B cell (primary cell): ENCODE results near the gene LCOR. TPM values are rescaled to one million over a fixed set of nuclear protein-coding genes. Genes with fewer than 3 reads are reported as not detected.

Experiments
- ATAC-seq: fragments of 200-7000 bp; cut with Tn5 transposase; one replicate; pipeline ENCODE4 v1.10.0; 2021; ENCODE audit warnings: low read depth, mild to moderate bottlenecking, moderate number of reproducible peaks, moderate library complexity
- CTCF ChIA-PET: fragments of 350-600 bp; sonication (Branson Sonifier 250); formaldehyde crosslinking; loops from one replicate; lab custom pipeline; 2021; ENCODE audit warnings: antibody characterized with exemption, inconsistent platforms; lab: Charles Lee
- POLR2A ChIA-PET: fragments of 350-600 bp; sonication (Branson Sonifier 250); formaldehyde crosslinking; loops from one replicate; lab custom pipeline; 2021; ENCODE audit warnings: antibody characterized with exemption; lab: Charles Lee
- DNase-seq: peaks from one replicate; pipeline ENCODE4 v3.0.0; 2013
- H2AFZ ChIP-seq: 2 replicates; pipeline ENCODE4 v1.6.1; 2012; ENCODE audit warnings: mild to moderate bottlenecking, low read depth, low read length; ENCODE audit not compliant: insufficient read depth, poor library complexity, severe bottlenecking
- H3K27ac ChIP-seq, 2 donors: 1 replicate in 1 of 2; 2 replicates in 1 of 2; pipeline ENCODE4 v1.5.1; 2012 to 2013; ENCODE audit warnings: low read length in 2 of 2, mild to moderate bottlenecking in 2 of 2, moderate library complexity in 1 of 2
- H3K27me3 ChIP-seq, 4 experiments: fragments of 200-600 bp in 1 of 4; sonication (generic) in 1 of 4; replicated peaks in 1 of 4; 1 replicate in 2 of 4; 2 replicates in 2 of 4; pipeline versions ENCODE4 v1.6.1 to v1.7.0; 2013 to 2016; ENCODE audit warnings: low read length in 3 of 4, mild to moderate bottlenecking in 2 of 4, mixed read lengths in 1 of 4, moderate library complexity in 1 of 4; ENCODE audit not compliant: insufficient read depth in 4 of 4, control insufficient read depth in 3 of 4; ENCODE audit errors: control extremely low read depth in 1 of 4
- H3K36me3 ChIP-seq, 2 experiments: replicated peaks in 1 of 2; 1 replicate in 1 of 2; 2 replicates in 1 of 2; pipeline versions ENCODE4 v1.6.1 to v1.7.1; 2013; ENCODE audit warnings: low read length in 1 of 2; ENCODE audit not compliant: insufficient read depth in 2 of 2, control insufficient read depth in 1 of 2; ENCODE audit errors: control extremely low read depth in 1 of 2, extremely low read depth in 1 of 2
- H3K4me1 ChIP-seq, 2 donors: fragments of 200-600 bp in 1 of 2; sonication (generic) in 1 of 2; 1 replicate in 1 of 2; 2 replicates in 1 of 2; pipeline versions ENCODE4 v1.5.1 to v1.6.1; 2013 to 2017; ENCODE audit warnings: low read length in 2 of 2; ENCODE audit not compliant: control insufficient read depth in 2 of 2, insufficient read depth in 2 of 2
- H3K4me2 ChIP-seq: replicated peaks from 2 replicates; pipeline ENCODE3; 2012; ENCODE audit warnings: mild to moderate bottlenecking, low read depth, low read length; ENCODE audit not compliant: poor library complexity, severe bottlenecking
- H3K4me3 ChIP-seq, 5 experiments: fragments of 200-600 bp in 1 of 5; sonication (generic) in 1 of 5; 1 replicate in 3 of 5; 2 replicates in 2 of 5; pipeline versions ENCODE4 v1.5.1 to v1.7.0; 2011 to 2016; ENCODE audit warnings: low read length in 4 of 5, mild to moderate bottlenecking in 4 of 5, low read depth in 2 of 5, control low read depth in 1 of 5, moderate library complexity in 1 of 5; ENCODE audit not compliant: insufficient read depth in 1 of 5; ENCODE audit errors: control extremely low read depth in 1 of 5, extremely low read depth in 1 of 5
- H3K79me2 ChIP-seq: fragments of 200-600 bp; sonication (generic); one replicate; pipeline ENCODE4 v1.6.0; 2016; ENCODE audit warnings: low read length; ENCODE audit not compliant: control insufficient read depth, insufficient read depth
- H3K9ac ChIP-seq: fragments of 200-600 bp; sonication (generic); 2 replicates; pipeline ENCODE4 v1.6.1; 2017; ENCODE audit warnings: mild to moderate bottlenecking, low read length, moderate library complexity
- H3K9me3 ChIP-seq, 3 donors: one replicate each; pipeline versions ENCODE4 v1.6.1 to v1.7.1; 2013; ENCODE audit warnings: low read length in 2 of 3; ENCODE audit not compliant: control insufficient read depth in 2 of 3, insufficient read depth in 1 of 3; ENCODE audit errors: control extremely low read depth in 1 of 3
- H4K20me1 ChIP-seq: 2 replicates; pipeline ENCODE4 v1.6.0; 2012; ENCODE audit warnings: mild to moderate bottlenecking, low read length; ENCODE audit not compliant: insufficient read depth, control insufficient read depth, poor library complexity, severe bottlenecking
- H3K27ac Mint-ChIP-seq: one replicate; pipeline ENCODE4 v1.8.0; 2021; ENCODE audit warnings: mixed read lengths
- H3K27me3 Mint-ChIP-seq: one replicate; pipeline ENCODE4 v1.8.0; 2021; ENCODE audit warnings: mixed read lengths
- H3K4me1 Mint-ChIP-seq: one replicate; pipeline ENCODE4 v1.8.0; 2021; ENCODE audit warnings: mixed read lengths
- H3K4me3 Mint-ChIP-seq: one replicate; pipeline ENCODE4 v1.8.0; 2021; ENCODE audit warnings: mixed read lengths
- H3K9me3 Mint-ChIP-seq: one replicate; pipeline ENCODE4 v1.8.0; 2022; ENCODE audit warnings: mixed read lengths; ENCODE audit not compliant: insufficient read depth
- EZH2 ChIP-seq: IDR thresholded peaks from 2 replicates; pipeline ENCODE4 v1.6.1; 2012; ENCODE audit warnings: borderline replicate concordance, low read depth, mild to moderate bottlenecking, moderate library complexity, low read length; ENCODE audit not compliant: insufficient read depth, poor library complexity, severe bottlenecking
- WGBS: methylation state at CpG from one replicate; pipeline ENCODE4 v1.1.5; 2013; ENCODE audit warnings: missing lambda C conversion rate; ENCODE audit not compliant: insufficient coverage; 5-methylcytosine and 5-hydroxymethylcytosine counted together
- intact Hi-C: fragments of 100-400 bp; cut with micrococcal nuclease; formaldehyde crosslinking; loops from one replicate; pipeline ENCODE4 v1.10.0; 2022
- polyA plus RNA-seq: library from polyadenylated mRNA; depleted of rRNA; stranded (reverse); fragments of >200 nt; gene quantifications from 2 replicates; pipeline ENCODE4 v1.2.3, GENCODE V29; 2012
- total RNA-seq, 2 donors: library from RNA; stranded (reverse); fragments of 120-200 nt in 1 of 2; gene quantifications; 1 replicate in 1 of 2; 2 replicates in 1 of 2; pipeline versions ENCODE4 v1.2.3 to v1.2.4, GENCODE V29; 2013 to 2022
- TF ChIP-seq, protein P1 (sequence below): fragments of 200-600 bp; IDR thresholded peaks from one replicate; pipeline ENCODE4 v1.8.0; 2022; ENCODE audit warnings: antibody characterized with exemption, mild to moderate bottlenecking

The LCOR gene
- total and polyA plus RNA-seq, 2 donors (not counting 1 experiment from before 2014, with no cell fraction given): 5.1 to 70.0 TPM

DNA sequence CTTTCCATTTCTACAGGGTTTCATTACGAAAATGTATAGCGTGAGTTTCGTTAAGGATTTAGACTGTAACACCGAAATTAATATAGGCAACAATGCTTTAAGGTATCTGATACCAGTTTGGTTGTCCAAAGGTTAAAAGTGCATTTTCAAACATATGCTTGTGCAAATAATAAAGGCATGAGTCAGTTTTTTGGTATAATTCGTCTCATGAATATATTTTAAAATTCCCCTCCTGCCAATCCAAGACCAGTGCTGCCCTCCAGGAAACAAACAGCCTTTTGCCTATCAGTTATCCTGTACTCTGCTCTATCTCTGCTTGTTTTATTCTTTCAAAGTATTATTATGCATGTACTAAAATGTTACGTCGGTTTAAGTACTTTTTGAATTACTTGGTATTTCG, 2.0 kb downstream of the LCOR start:
- WGBS: 100% methylated on average over 1 of the region's 8 CpGs
- H3K4me3 Mint-ChIP-seq: peak overlapping the region; percentile 91
- Histone ChIP-seq H3K4me3 (peak overlapping the region in 2 of 5 experiments; percentile 75 to 77), H3K27ac (peak overlapping the region in 1 of 2 donors; percentile 89), H4K20me1 (peaks cover 54% of the 10 kb centered on the region), H3K4me2 (peak overlapping the region; percentile 88), H3K27me3 (no peaks in the 10 kb centered on the region), H3K4me1 (peaks cover 32 to 48% of the 10 kb centered on the region in 2 donors), H3K9me3 (no peaks in the 10 kb centered on the region), H2AFZ (no peak overlapping the region), H3K9ac (peak overlapping the region; percentile 85), H3K36me3 (no peaks in the 10 kb centered on the region), H3K79me2 (peaks cover 71% of the 10 kb centered on the region)
- no peaks in the 10 kb centered on the region for H3K9me3 Mint-ChIP-seq
- ATAC-seq: no peak
- no peaks in the 10 kb centered on the region for H3K27me3 Mint-ChIP-seq
- intact Hi-C loops: loop anchor here (5.0 kb wide), 3 partner anchors 87 to 322 kb away; partner anchors contain the start of gene TLL2
- H3K4me1 Mint-ChIP-seq: peaks cover 64% of the 10 kb centered on the region
- POLR2A ChIA-PET: interaction anchor here (1.2 kb wide), 1 partner anchor 191 kb away, joined by 3 read pairs; no protein-coding TSS in a partner anchor
- TF ChIP-seq EZH2: no peak
- TF ChIP-seq, protein P1, sequence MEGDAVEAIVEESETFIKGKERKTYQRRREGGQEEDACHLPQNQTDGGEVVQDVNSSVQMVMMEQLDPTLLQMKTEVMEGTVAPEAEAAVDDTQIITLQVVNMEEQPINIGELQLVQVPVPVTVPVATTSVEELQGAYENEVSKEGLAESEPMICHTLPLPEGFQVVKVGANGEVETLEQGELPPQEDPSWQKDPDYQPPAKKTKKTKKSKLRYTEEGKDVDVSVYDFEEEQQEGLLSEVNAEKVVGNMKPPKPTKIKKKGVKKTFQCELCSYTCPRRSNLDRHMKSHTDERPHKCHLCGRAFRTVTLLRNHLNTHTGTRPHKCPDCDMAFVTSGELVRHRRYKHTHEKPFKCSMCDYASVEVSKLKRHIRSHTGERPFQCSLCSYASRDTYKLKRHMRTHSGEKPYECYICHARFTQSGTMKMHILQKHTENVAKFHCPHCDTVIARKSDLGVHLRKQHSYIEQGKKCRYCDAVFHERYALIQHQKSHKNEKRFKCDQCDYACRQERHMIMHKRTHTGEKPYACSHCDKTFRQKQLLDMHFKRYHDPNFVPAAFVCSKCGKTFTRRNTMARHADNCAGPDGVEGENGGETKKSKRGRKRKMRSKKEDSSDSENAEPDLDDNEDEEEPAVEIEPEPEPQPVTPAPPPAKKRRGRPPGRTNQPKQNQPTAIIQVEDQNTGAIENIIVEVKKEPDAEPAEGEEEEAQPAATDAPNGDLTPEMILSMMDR: no peak
- peak overlapping the region; percentile 95 for H3K27ac Mint-ChIP-seq
- CTCF ChIA-PET: interaction anchor here (2.0 to 2.2 kb wide), 2 partner anchors 70 to 193 kb away, joined by 5 to 10 read pairs; no protein-coding TSS in a partner anchor
- no peak for DNase-seq

DNA sequence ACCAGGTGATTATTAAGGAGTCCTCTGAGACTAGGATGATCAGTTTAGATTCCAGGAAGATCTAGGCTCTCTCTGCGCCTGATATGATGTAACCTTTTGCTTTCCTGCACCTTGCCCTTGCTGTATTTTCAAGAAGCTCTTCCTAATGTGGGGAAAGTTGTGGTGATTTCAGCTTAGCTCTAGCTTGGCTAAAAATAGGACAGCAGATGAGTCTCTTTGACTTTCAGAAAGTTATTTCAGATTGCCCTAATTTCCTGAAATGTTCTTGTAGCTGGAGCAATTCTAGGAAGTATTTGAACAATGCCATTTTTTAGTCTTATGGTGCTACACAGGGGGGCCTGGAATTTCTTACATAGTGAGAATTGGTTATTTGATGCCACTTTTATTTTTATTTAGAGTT, 3.8 kb downstream of the LCOR start:
- Mint-ChIP-seq H3K4me1 (peaks cover 65% of the 10 kb centered on the region), H3K27ac (peak overlapping the region; percentile 43), H3K27me3 (no peaks in the 10 kb centered on the region), H3K9me3 (no peaks in the 10 kb centered on the region), H3K4me3 (peak overlapping the region; percentile 44)
- ChIA-PET POLR2A (no interaction called here), CTCF (no interaction called here)
- peaks cover 30 to 55% of the 10 kb centered on the region in 2 donors for H3K4me1 ChIP-seq
- no peaks in the 10 kb centered on the region for H3K36me3 ChIP-seq
- H4K20me1 ChIP-seq: peaks cover 69% of the 10 kb centered on the region
- H3K9ac ChIP-seq: no peak overlapping the region
- peak overlapping the region; percentile 17 for H3K4me2 ChIP-seq
- intact Hi-C loops: no loop called here
- H3K27me3 ChIP-seq: no peaks in the 10 kb centered on the region
- no CpG with 5 or more reads among the region's 1 CpG for WGBS
- H3K27ac ChIP-seq: peak overlapping the region in 1 of 2 donors; percentile 89
- TF ChIP-seq, protein P1: no peak
- TF ChIP-seq EZH2: no peak
- H2AFZ ChIP-seq: no peak overlapping the region
- peaks cover 86% of the 10 kb centered on the region for H3K79me2 ChIP-seq
- ATAC-seq (no peak), DNase-seq (no peak)
- no peak overlapping the region for H3K4me3 ChIP-seq
- no peaks in the 10 kb centered on the region for H3K9me3 ChIP-seq
